Liver (tissue), 9 donors: ENCODE data around the gene TPST2. TPM values are rescaled to one million over a fixed set of nuclear protein-coding genes. Genes with fewer than 3 reads are reported as not detected.

Experiments
- DNase-seq: peaks from one replicate; pipeline ENCODE4 v3.0.0-alpha.2; 2017; ENCODE audit warnings: low spot score
- H3K27ac ChIP-seq, 2 donors: one replicate each; pipeline ENCODE4 v1.7.0; 2013; ENCODE audit warnings: inconsistent platforms in 2 of 2, low read length in 2 of 2, control low read depth in 1 of 2, low read depth in 1 of 2, mild to moderate bottlenecking in 1 of 2
- H3K27me3 ChIP-seq, 4 donors: one replicate each; pipeline versions ENCODE4 v1.6.1 to v1.7.0; 2013; ENCODE audit warnings: low read length in 3 of 4, inconsistent platforms in 1 of 4, mild to moderate bottlenecking in 1 of 4, moderate library complexity in 1 of 4; ENCODE audit not compliant: control insufficient read depth in 4 of 4, insufficient read depth in 4 of 4
- H3K36me3 ChIP-seq, 4 donors: one replicate each; pipeline versions ENCODE4 v1.6.1 to v1.7.0; 2013; ENCODE audit warnings: low read length in 3 of 4, mild to moderate bottlenecking in 3 of 4, low read depth in 1 of 4, moderate library complexity in 1 of 4; ENCODE audit not compliant: control insufficient read depth in 4 of 4, insufficient read depth in 3 of 4
- H3K4me1 ChIP-seq, 4 donors: one replicate each; pipeline versions ENCODE4 v1.6.1 to v1.7.0; 2013; ENCODE audit warnings: low read length in 3 of 4, mild to moderate bottlenecking in 3 of 4, moderate library complexity in 1 of 4; ENCODE audit not compliant: control insufficient read depth in 4 of 4, insufficient read depth in 4 of 4
- H3K4me3 ChIP-seq, 3 donors: one replicate each; pipeline versions ENCODE4 v1.6.1 to v1.7.0; 2013; ENCODE audit warnings: low read length in 3 of 3, control low read depth in 1 of 3, low read depth in 1 of 3, mild to moderate bottlenecking in 1 of 3
- H3K9ac ChIP-seq, 2 donors: one replicate each; pipeline ENCODE4 v1.7.0; 2013; ENCODE audit warnings: low read length in 2 of 2, mild to moderate bottlenecking in 2 of 2, moderate library complexity in 2 of 2, control low read depth in 1 of 2, low read depth in 1 of 2
- H3K9me3 ChIP-seq, 4 donors: one replicate each; pipeline versions ENCODE4 v1.6.1 to v1.7.0; 2013; ENCODE audit warnings: low read length in 3 of 4; ENCODE audit not compliant: control insufficient read depth in 4 of 4
- EGR1 ChIP-seq, 2 donors: IDR thresholded peaks; 2 replicates each; pipeline ENCODE4 v1.6.1; 2016 to 2018; ENCODE audit warnings: antibody characterized with exemption in 2 of 2, low read depth in 2 of 2
- FOXA1 ChIP-seq: IDR thresholded peaks from 2 replicates; pipeline ENCODE4 v1.6.1; 2016; ENCODE audit warnings: antibody characterized with exemption
- FOXA2 ChIP-seq: IDR thresholded peaks from 2 replicates; pipeline ENCODE4 v1.6.1; 2016; ENCODE audit warnings: antibody characterized with exemption
- GABPA ChIP-seq, 2 donors: IDR thresholded peaks in 1 of 2; conservative IDR thresholded peaks in 1 of 2; 2 replicates each; pipeline ENCODE4 v1.6.1; 2016; ENCODE audit warnings: antibody characterized with exemption in 2 of 2, mild to moderate bottlenecking in 1 of 2, moderate library complexity in 1 of 2
- HNF4A ChIP-seq, 2 donors: conservative IDR thresholded peaks; 2 replicates each; pipeline ENCODE4 v1.6.1; 2016; ENCODE audit warnings: antibody characterized with exemption in 2 of 2, mild to moderate bottlenecking in 2 of 2
- HNF4G ChIP-seq: IDR thresholded peaks from 2 replicates; pipeline ENCODE4 v1.6.1; 2016; ENCODE audit warnings: antibody characterized with exemption
- JUND ChIP-seq, 2 donors: IDR thresholded peaks; 2 replicates each; pipeline ENCODE4 v1.6.1; 2016; ENCODE audit warnings: antibody characterized with exemption in 2 of 2
- MAX ChIP-seq: IDR thresholded peaks from 2 replicates; pipeline ENCODE4 v1.6.1; 2016; ENCODE audit warnings: antibody characterized with exemption
- NR2F2 ChIP-seq: IDR thresholded peaks from 2 replicates; pipeline ENCODE4 v1.6.1; 2016; ENCODE audit warnings: antibody characterized with exemption
- RAD21 ChIP-seq, 2 donors: IDR thresholded peaks; 2 replicates each; pipeline ENCODE4 v1.6.1; 2016; ENCODE audit warnings: antibody characterized with exemption in 2 of 2, mild to moderate bottlenecking in 2 of 2
- REST ChIP-seq: IDR thresholded peaks from 2 replicates; pipeline ENCODE4 v1.6.1; 2016; ENCODE audit warnings: antibody characterized with exemption, mild to moderate bottlenecking
- RXRA ChIP-seq, 2 donors: IDR thresholded peaks; 2 replicates each; pipeline ENCODE4 v1.6.1; 2017 to 2018; ENCODE audit warnings: antibody characterized with exemption in 2 of 2, mild to moderate bottlenecking in 1 of 2
- SP1 ChIP-seq: IDR thresholded peaks from 2 replicates; pipeline ENCODE4 v1.6.1; 2018; ENCODE audit warnings: antibody characterized with exemption, mild to moderate bottlenecking
- TAF1 ChIP-seq: conservative IDR thresholded peaks from 2 replicates; pipeline ENCODE4 v1.6.1; 2016; ENCODE audit warnings: antibody characterized with exemption, mild to moderate bottlenecking
- YY1 ChIP-seq: IDR thresholded peaks from 2 replicates; pipeline ENCODE4 v1.6.1; 2016; ENCODE audit warnings: antibody characterized with exemption, mild to moderate bottlenecking
- ZBTB33 ChIP-seq: IDR thresholded peaks from 2 replicates; pipeline ENCODE4 v1.6.1; 2016; ENCODE audit warnings: antibody characterized with exemption
- WGBS: extraction: QIAGEN DNeasy Blood & Tissue Kit; methylation state at CpG from one replicate; pipeline ENCODE4 v1.1.7; 2013; 5-methylcytosine and 5-hydroxymethylcytosine counted together
- polyA plus RNA-seq, 2 donors: library from polyadenylated mRNA; stranded (reverse) in 1 of 2; unstranded in 1 of 2; fragments of 200-250 nt in 1 of 2; fragments of >200 nt in 1 of 2; fragmentation: Nextera tagmentation in 1 of 2; extraction: Ambion mirVana in 1 of 2; gene quantifications; one replicate each; pipeline versions ENCODE4 v1.2.1 to v1.2.3, GENCODE V29; 2013 to 2015
- total RNA-seq, 2 donors: library from RNA; depleted of rRNA; stranded (reverse); fragments of >200 nt; gene quantifications; one replicate each; pipeline ENCODE4 v1.2.3, GENCODE V29; 2014
- TF ChIP-seq, protein P1 (sequence below): fragments of 150-350 bp; IDR thresholded peaks from 2 replicates; pipeline ENCODE4 v1.5.1; 2017; ENCODE audit warnings: improper control_type of control experiment, low read depth, low read length; ENCODE audit not compliant: missing input control
- TF ChIP-seq, protein P2 (sequence below): IDR thresholded peaks from 2 replicates; pipeline ENCODE4 v1.6.1; 2016; ENCODE audit warnings: antibody characterized with exemption
- donor health status: healthy.
- donor health status: healthy.
- donor health status: healthy.
- donor health status: healthy.
- donor health status: healthy.

TPST2 gene
- total and polyA plus RNA-seq, 4 donors, result 33.3 to 109 (median 69.7) TPM

GRCh38 chr22:26565889-26566288 is 24.0 kb downstream of the TPST2 start:
- DNase-seq, result no peak
- Histone ChIP-seq H3K27me3 (no peaks in the 10 kb centered on the region), H3K36me3 (peaks cover 1 to 7% (median 4%) of the 10 kb centered on the region in 4 donors), H3K9me3 (no peaks in the 10 kb centered on the region), H3K9ac (no peak overlapping the region), H3K27ac (no peak overlapping the region), H3K4me1 (peaks cover 0 to 57% (median 41%) of the 10 kb centered on the region in 4 donors), H3K4me3 (no peak overlapping the region)
- no peak for TF ChIP-seq HNF4G
- TF ChIP-seq, protein P1, sequence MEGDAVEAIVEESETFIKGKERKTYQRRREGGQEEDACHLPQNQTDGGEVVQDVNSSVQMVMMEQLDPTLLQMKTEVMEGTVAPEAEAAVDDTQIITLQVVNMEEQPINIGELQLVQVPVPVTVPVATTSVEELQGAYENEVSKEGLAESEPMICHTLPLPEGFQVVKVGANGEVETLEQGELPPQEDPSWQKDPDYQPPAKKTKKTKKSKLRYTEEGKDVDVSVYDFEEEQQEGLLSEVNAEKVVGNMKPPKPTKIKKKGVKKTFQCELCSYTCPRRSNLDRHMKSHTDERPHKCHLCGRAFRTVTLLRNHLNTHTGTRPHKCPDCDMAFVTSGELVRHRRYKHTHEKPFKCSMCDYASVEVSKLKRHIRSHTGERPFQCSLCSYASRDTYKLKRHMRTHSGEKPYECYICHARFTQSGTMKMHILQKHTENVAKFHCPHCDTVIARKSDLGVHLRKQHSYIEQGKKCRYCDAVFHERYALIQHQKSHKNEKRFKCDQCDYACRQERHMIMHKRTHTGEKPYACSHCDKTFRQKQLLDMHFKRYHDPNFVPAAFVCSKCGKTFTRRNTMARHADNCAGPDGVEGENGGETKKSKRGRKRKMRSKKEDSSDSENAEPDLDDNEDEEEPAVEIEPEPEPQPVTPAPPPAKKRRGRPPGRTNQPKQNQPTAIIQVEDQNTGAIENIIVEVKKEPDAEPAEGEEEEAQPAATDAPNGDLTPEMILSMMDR, result no peak
- TF ChIP-seq ZBTB33, result no peak
- no peak for TF ChIP-seq SP1
- no peak for TF ChIP-seq MAX
- no peak for TF ChIP-seq FOXA1
- TF ChIP-seq GABPA (IDR thresholded peaks at IDR 0.05 in 1 of 2, conservative IDR thresholded peaks at IDR 0.05 in 1 of 2), result no peak
- no peak for TF ChIP-seq NR2F2
- TF ChIP-seq HNF4A (conservative IDR thresholded peaks at IDR 0.05), result no peak
- no peak for TF ChIP-seq TAF1
- TF ChIP-seq RXRA (IDR thresholded peaks at IDR 0.05), result no peak
- TF ChIP-seq, protein P2, sequence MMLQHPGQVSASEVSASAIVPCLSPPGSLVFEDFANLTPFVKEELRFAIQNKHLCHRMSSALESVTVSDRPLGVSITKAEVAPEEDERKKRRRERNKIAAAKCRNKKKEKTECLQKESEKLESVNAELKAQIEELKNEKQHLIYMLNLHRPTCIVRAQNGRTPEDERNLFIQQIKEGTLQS, result no peak
- TF ChIP-seq RAD21 (IDR thresholded peaks at IDR 0.05), result no peak
- no peak for TF ChIP-seq JUND (IDR thresholded peaks at IDR 0.05)
- no peak for TF ChIP-seq REST
- TF ChIP-seq EGR1 (IDR thresholded peaks at IDR 0.05; ENCODE audit: low read depth in 2 of 2), result no peak
- no peak for TF ChIP-seq FOXA2
- TF ChIP-seq YY1, result no peak
- 74% methylated on average over 8 of the region's 8 CpGs for WGBS
